ENCODE measurements around the gene POLR1A.

POLR1A gene

DNA sequence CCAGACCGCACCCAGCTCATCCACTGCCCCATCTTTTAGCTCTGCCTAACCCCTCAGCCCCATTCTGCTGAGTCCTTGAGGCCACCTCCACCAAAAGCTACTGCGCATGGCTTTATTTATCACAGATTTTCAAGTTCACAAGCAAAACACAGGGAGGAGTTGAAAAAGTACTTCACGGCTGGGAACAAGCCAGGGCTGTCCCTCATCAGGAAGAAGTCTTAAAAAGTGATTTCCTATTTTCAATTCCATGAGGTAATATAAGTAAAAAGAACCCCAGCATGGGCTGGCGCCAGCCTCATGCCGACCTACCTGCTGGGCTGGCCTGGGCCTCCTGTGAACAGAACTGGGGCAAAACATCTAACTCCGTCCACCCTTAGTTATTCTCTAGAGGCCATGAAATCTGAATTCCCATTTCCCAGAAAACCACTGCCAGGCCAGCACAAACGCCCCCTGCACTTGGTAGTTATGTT is 69.0 kb downstream of the POLR1A start:
- no peak for DNase-seq

- DNase-seq: peak; percentile 73 to 89
These were observed 69.6 kb downstream of the POLR1A start for GRCh38 chr2:86035883-86036668.

DNA sequence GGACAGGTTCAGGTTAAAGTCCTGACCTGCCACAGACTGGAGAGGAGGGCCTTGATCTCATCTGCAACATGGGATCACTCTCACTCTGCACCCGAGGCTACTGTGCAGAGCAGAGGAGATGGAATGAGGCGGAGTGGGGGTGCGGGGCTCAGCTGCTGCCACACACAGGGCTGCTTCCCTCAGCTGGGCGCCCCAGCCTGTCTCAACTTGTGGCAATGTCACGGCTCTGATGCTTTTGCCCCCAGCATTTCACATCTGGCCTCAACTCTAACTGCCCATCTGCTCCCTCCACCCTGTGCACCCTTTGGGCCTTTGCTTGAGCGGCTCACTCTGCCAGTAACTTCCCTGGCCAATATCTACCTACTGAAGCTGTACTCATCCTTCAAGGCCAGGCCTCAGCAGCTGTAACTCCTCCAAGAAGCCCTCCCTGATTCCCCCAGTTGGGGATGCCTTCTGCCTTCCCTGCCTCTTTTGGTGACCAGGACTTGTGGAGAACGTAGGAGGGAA is 70.3 kb downstream of the POLR1A start:
- no peak for DNase-seq

- no peak for DNase-seq
These were observed 71.7 kb downstream of the POLR1A start for GRCh38 chr2:86033751-86034692.

- DNase-seq: no peak
These were observed 72.7 kb downstream of the POLR1A start for GRCh38 chr2:86032861-86033595.

DNA sequence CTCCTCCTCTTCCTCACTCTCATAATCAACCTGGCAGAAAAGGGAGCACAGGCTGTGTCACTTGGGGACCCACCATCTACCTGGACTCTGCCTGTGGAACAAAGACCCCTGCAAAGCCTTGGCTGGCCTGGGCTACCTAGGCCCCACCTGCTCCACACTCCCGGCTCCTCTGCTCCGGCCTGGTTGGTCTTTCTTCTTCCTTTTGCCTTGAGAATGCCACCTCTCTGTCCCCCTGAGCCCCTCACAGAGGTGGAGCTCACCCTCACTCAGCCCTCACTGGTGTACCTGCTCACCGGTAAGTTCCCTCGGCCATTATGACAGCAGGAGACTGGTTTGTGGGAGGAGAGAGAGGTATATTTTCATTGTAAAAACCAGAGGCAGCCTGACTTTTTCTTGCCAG is 74.1 kb downstream of the POLR1A start:
- DNase-seq: no peak

DNA sequence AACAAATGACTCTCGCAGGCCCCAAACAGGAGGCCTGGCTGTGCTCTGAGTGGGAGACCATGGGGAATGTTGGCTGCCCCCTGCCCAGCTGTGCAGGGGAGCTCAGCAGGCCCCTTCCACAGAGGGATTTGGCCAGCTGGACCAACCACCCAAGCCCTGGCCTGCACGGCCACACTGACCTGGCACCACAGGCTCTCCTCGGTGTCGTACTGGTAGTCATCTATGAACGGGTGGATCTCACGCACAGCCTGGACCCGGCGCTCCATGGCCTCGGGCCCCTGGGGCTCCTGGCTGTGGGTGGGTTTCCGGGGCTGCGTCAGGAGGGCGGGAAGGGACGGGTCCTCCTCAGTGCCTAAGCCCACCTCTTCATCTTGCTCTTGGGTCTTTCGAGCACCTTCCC is 74.5 kb downstream of the POLR1A start:
- DNase-seq: no peak

GRCh38 chr2:86029873-86030272 is 75.8 kb downstream of the POLR1A start:
- DNase-seq: no peak

DNA sequence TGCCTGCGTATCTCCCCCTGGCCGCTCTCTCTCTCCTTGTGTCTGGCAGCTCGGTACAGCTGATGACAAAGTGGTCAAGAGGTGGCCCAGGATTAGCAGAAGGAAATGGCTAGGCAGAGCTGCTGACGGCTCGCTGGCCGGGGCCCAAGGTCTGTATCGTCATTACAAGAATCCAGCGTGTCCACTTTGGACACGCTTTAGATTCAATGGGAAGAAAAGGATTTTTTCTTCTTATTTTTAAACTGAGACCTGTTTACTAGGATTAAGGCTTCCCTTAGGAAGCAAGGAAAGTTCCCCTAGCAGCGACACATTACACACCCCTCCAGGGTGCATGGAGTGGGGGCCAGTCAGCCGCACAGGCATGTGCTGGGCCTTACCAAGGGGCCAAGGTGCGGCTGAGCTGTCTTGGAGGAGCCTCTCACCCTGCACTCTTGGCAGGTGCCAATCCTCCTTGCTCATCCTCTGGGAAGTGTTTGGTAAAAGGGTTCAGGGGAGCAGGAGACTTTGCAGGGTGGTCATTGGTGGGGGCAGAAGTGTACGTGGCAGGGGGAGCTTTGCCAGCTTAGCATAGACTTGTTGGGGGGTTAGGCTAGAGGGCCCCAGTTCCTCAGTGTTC is 76.8 kb downstream of the POLR1A start:
- no peak for DNase-seq

- DNase-seq: no peak
These were observed 77.5 kb downstream of the POLR1A start for GRCh38 chr2:86027922-86028765.

- DNase-seq: no peak
These were observed 78.3 kb downstream of the POLR1A start for GRCh38 chr2:86027196-86027921.

DNA sequence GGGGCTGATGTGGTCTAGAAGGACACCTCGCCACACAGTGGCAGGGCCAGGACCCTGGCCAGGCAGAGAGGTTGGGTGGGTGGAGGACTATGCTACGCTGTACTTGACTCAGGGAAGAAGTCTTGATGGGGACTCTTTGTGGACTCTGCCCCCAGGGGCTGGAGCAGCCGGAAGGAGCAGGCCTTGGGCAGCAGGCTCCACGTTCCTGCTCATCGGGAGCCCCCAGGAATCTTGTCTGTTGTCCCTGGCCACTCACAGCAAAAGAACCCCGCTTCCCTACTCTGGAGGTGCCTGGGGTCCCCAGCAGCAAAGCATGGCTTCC is 79.0 kb downstream of the POLR1A start:
- DNase-seq: no peak

- DNase-seq: no peak
These were observed 79.5 kb downstream of the POLR1A start for GRCh38 chr2:86025976-86026743.

GRCh38 chr2:86025229-86025820 is 80.4 kb downstream of the POLR1A start:
- DNase-seq: no peak

GRCh38 chr2:86023366-86023712 is 82.3 kb downstream of the POLR1A start:
- no peak for DNase-seq

DNA sequence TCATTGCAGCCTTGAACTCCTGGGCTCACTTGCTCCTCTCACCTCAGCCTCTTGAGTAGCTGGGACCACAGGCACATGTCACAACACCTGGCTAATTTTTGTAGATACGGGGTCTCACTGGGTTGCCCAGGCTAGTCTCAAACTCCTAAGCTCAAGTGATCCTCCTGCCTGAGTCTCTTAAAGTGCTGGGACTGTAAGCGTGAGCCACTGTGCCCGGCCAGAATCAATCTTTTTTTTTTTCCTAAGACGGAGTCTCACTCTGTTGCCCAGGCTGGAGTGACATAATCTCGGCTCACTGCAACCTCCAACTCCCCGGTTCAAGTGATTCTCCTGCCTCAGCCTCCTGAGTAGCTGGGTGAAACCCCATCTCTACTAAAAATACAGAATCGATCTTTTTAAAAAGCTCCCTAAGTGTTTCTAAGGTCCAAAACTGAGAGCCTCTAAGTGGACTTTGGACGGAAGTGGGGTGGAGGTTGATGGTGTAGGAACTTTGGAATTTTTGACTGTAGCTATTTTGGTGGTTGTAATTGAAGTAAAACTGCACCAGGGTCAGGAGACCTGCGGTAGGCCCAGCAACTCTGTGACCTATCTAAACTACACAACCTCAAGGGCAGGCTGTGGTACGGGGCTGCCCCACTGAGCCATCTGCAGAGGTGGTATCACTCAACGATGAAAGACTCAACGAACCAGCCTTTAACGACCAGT is 82.9 kb downstream of the POLR1A start:
- no peak for DNase-seq

GRCh38 chr2:86021396-86022378 is 84.0 kb downstream of the POLR1A start:
- no peak for DNase-seq

DNA sequence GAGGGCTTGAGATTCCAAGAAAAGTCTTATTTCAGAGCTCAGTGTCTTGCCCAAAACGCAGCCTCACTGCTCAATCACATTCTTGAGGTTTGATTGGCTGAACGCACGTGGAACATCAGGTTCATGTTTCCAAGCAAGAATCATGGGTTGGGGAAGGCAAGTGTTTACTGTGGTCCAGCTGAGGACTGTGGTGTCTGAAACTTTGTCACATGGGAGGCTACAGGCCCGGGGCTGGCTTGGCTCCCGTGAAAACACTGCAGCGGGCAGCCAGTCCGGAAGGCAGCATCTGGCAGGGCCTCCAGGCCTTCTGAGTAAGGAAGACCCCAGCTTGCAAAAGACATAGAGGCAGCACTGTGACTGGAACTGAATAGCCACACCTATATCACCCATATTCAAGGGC is 84.7 kb downstream of the POLR1A start:
- no peak for DNase-seq

Data from inflammatory macrophage treated with lipopolysaccharide for 1 hour (primary cell).